GM23338 (cell line): ENCODE results near the gene CNPY4. TPM values are rescaled to one million over a fixed set of nuclear protein-coding genes. Genes with fewer than 3 reads are reported as not detected.

Experiments
- ATAC-seq: fragments of 200-7000 bp; cut with Tn5 transposase; 3 replicates; pipeline ENCODE4 v1.9.1; 2020
- DNase-seq: peaks from one replicate; pipeline ENCODE4 v3.0.0-alpha.2; 2015; ENCODE audit warnings: low spot score
- H2AFZ ChIP-seq: fragments of 200-600 bp; sonication (generic); 2 replicates; pipeline ENCODE4 v1.8.0; 2016; ENCODE audit warnings: antibody characterized with exemption, mild to moderate bottlenecking, moderate library complexity
- H3F3A ChIP-seq: fragments of 200-600 bp; sonication (generic); replicated peaks from 2 replicates; pipeline ENCODE4 v1.8.0; 2017; ENCODE audit warnings: antibody characterized with exemption, mixed run types, low read depth
- H3K27ac ChIP-seq: fragments of 200-600 bp; sonication (generic); 2 replicates; pipeline ENCODE4 v1.6.1; 2016; ENCODE audit warnings: low read depth
- H3K27me3 ChIP-seq: fragments of 200-600 bp; sonication (generic); 2 replicates; pipeline ENCODE4 v1.8.0; 2016; ENCODE audit warnings: mild to moderate bottlenecking, mixed run types, moderate library complexity; ENCODE audit not compliant: insufficient read depth
- H3K36me3 ChIP-seq: fragments of 200-600 bp; sonication (generic); 2 replicates; pipeline ENCODE4 v1.8.0; 2016; ENCODE audit warnings: mild to moderate bottlenecking; ENCODE audit not compliant: insufficient read depth
- H3K4me1 ChIP-seq: fragments of 200-600 bp; sonication (generic); 2 replicates; pipeline ENCODE4 v1.8.0; 2016; ENCODE audit warnings: mild to moderate bottlenecking, moderate library complexity; ENCODE audit not compliant: insufficient read depth
- H3K4me2 ChIP-seq: fragments of 200-600 bp; sonication (generic); 2 replicates; pipeline ENCODE4 v1.7.1; 2017; ENCODE audit warnings: mixed run types
- H3K4me3 ChIP-seq: fragments of 200-600 bp; sonication (generic); 2 replicates; pipeline ENCODE4 v1.6.1; 2016; ENCODE audit warnings: mixed run types
- H3K79me2 ChIP-seq: fragments of 200-600 bp; sonication (generic); replicated peaks from 2 replicates; pipeline ENCODE4 v1.8.0; 2017; ENCODE audit warnings: mild to moderate bottlenecking; ENCODE audit not compliant: insufficient read depth
- H3K9me2 ChIP-seq: fragments of 200-600 bp; sonication (generic); 2 replicates; pipeline ENCODE4 v1.8.0; 2017; ENCODE audit not compliant: insufficient read depth
- H4K20me1 ChIP-seq: fragments of 200-600 bp; sonication (generic); replicated peaks from 2 replicates; pipeline ENCODE4 v1.8.0; 2017; ENCODE audit warnings: mild to moderate bottlenecking; ENCODE audit not compliant: insufficient read depth
- H3K27ac Mint-ChIP-seq: 2 replicates; pipeline ENCODE4 v1.8.0; 2020; ENCODE audit warnings: inconsistent platforms, mild to moderate bottlenecking, moderate library complexity, mixed read lengths
- H3K27me3 Mint-ChIP-seq: 3 replicates; pipeline ENCODE4 v1.8.0; 2022; ENCODE audit warnings: low read depth, mild to moderate bottlenecking, moderate library complexity, mixed read lengths, inconsistent platforms; ENCODE audit not compliant: insufficient read depth, poor library complexity
- H3K36me3 Mint-ChIP-seq: 3 replicates; pipeline ENCODE4 v1.8.0; 2021; ENCODE audit warnings: low read depth, mild to moderate bottlenecking, inconsistent platforms, moderate library complexity, mixed read lengths
- H3K4me1 Mint-ChIP-seq: 3 replicates; pipeline ENCODE4 v1.8.0; 2020; ENCODE audit warnings: mild to moderate bottlenecking, inconsistent platforms, mixed read lengths
- H3K4me3 Mint-ChIP-seq: 3 replicates; pipeline ENCODE4 v1.8.0; 2021; ENCODE audit warnings: moderate library complexity, mild to moderate bottlenecking, inconsistent platforms, mixed read lengths
- H3K9me3 Mint-ChIP-seq: 3 replicates; pipeline ENCODE4 v1.8.0; 2020; ENCODE audit warnings: moderate library complexity, mild to moderate bottlenecking, inconsistent platforms, mixed read lengths
- CREB1 ChIP-seq: fragments of 250-450 bp; sonication (Bioruptor Pico); IDR thresholded peaks from 2 replicates; pipeline ENCODE4 v1.5.0; 2020; ENCODE audit warnings: low read depth, mild to moderate bottlenecking, moderate library complexity
- CTCF ChIP-seq, 2 experiments: fragments of 200-600 bp in 1 of 2; sonication (generic) in 1 of 2; conservative IDR thresholded peaks; 2 replicates each; pipeline versions ENCODE4 v1.5.1 to v1.6.1; 2016 to 2017; ENCODE audit warnings: antibody characterized with exemption in 2 of 2, low read depth in 2 of 2, mild to moderate bottlenecking in 2 of 2, moderate library complexity in 1 of 2
- ETS1 ChIP-seq: IDR thresholded peaks from 2 replicates; pipeline ENCODE4 v1.6.1; 2016; ENCODE audit warnings: antibody characterized with exemption
- EZH2 ChIP-seq: fragments of 200-600 bp; sonication (generic); IDR thresholded peaks from one replicate; pipeline ENCODE4 v1.8.0; 2017; ENCODE audit warnings: antibody characterized with exemption, mild to moderate bottlenecking, low read depth; ENCODE audit not compliant: unreplicated experiment
- JUNB ChIP-seq: IDR thresholded peaks from one replicate; pipeline ENCODE4 v1.6.1; 2016; ENCODE audit warnings: antibody characterized with exemption; ENCODE audit not compliant: unreplicated experiment
- NANOG ChIP-seq: IDR thresholded peaks from 2 replicates; pipeline ENCODE4 v1.6.1; 2016; ENCODE audit warnings: antibody characterized with exemption, borderline replicate concordance
- POLR2AphosphoS5 ChIP-seq: IDR thresholded peaks from 2 replicates; pipeline ENCODE4 v1.6.1; 2016; ENCODE audit warnings: antibody characterized with exemption, low read depth
- REST ChIP-seq: IDR thresholded peaks from one replicate; pipeline ENCODE4 v1.6.1; 2018; ENCODE audit warnings: antibody characterized with exemption; ENCODE audit not compliant: unreplicated experiment
- STAT1 ChIP-seq: IDR thresholded peaks from one replicate; pipeline ENCODE4 v1.6.1; 2016; ENCODE audit warnings: antibody characterized with exemption; ENCODE audit not compliant: unreplicated experiment
- ZNF114 ChIP-seq: fragments of 250-450 bp; sonication (Bioruptor Pico); IDR thresholded peaks from 2 replicates; pipeline ENCODE4 v1.5.0; 2020; ENCODE audit warnings: mild to moderate bottlenecking, moderate library complexity
- ZNF331 ChIP-seq: fragments of 250-450 bp; sonication (Bioruptor Pico); IDR thresholded peaks from 2 replicates; pipeline ENCODE4 v1.5.0; 2020; ENCODE audit warnings: low read depth, mild to moderate bottlenecking, moderate library complexity
- polyA plus RNA-seq: library from polyadenylated mRNA; unstranded; fragments of >200 nt; fragmentation: Nextera tagmentation; extraction: Ambion mirVana; gene quantifications from 2 replicates; pipeline ENCODE4 v1.2.1, GENCODE V29; 2016
- total RNA-seq: library from RNA; depleted of rRNA; stranded (reverse); fragments of >200 nt; shearing (Covaris generic); gene quantifications from 2 replicates; pipeline ENCODE4 v1.2.3, GENCODE V29; 2014

Gene CNPY4
- total and polyA plus RNA-seq, 2 experiments from 2014 or later: 10.7 to 12.0 TPM

GRCh38 chr7:100122067-100122466, 2.6 kb downstream of the CNPY4 start:
- Histone ChIP-seq H3K79me2 (peaks cover 13% of the 10 kb centered on the region), H3K4me1 (peaks cover 8% of the 10 kb centered on the region), H3K27me3 (no peaks in the 10 kb centered on the region), H3F3A (peaks cover 34% of the 10 kb centered on the region), H2AFZ (no peak overlapping the region), H3K4me2 (no peak overlapping the region), H3K36me3 (no peaks in the 10 kb centered on the region), H3K27ac (no peak overlapping the region), H3K9me2 (no peaks in the 10 kb centered on the region), H4K20me1 (no peaks in the 10 kb centered on the region; the same call in 1 of the 2 replicates), H3K4me3 (no peak overlapping the region)
- Mint-ChIP-seq H3K27me3 (peaks cover 23% of the 10 kb centered on the region), H3K27ac (no peak overlapping the region), H3K36me3 (peaks cover 16% of the 10 kb centered on the region; the same call in 2 of the 3 replicates), H3K9me3 (no peaks in the 10 kb centered on the region; the same call in 2 of the 3 replicates), H3K4me1 (peaks cover 8% of the 10 kb centered on the region; the same call in 2 of the 3 replicates), H3K4me3 (no peak overlapping the region)
- no peak for TF ChIP-seq ETS1
- no peak for TF ChIP-seq STAT1
- TF ChIP-seq JUNB: no peak
- TF ChIP-seq ZNF331: no peak
- TF ChIP-seq POLR2AphosphoS5: no peak
- no peak for DNase-seq
- ATAC-seq: no peak

- no peak overlapping the region for H3K4me2 ChIP-seq
- no peak for DNase-seq
- peaks cover 2% of the 10 kb centered on the region; the same call in 1 of the 2 replicates for H3K27me3 ChIP-seq
- no peaks in the 10 kb centered on the region for H3K9me2 ChIP-seq
- no peaks in the 10 kb centered on the region for H3K36me3 ChIP-seq
- H3K4me1 ChIP-seq: peaks cover 8% of the 10 kb centered on the region
- ATAC-seq: no peak
- Mint-ChIP-seq H3K27ac (no peak overlapping the region), H3K4me3 (no peak overlapping the region), H3K4me1 (peaks cover 8% of the 10 kb centered on the region; the same call in 2 of the 3 replicates), H3K36me3 (peaks cover 16% of the 10 kb centered on the region; the same call in 2 of the 3 replicates), H3K9me3 (no peaks in the 10 kb centered on the region; the same call in 2 of the 3 replicates), H3K27me3 (peaks cover 24% of the 10 kb centered on the region)
- no peak overlapping the region for H3K4me3 ChIP-seq
- no peaks in the 10 kb centered on the region; the same call in 1 of the 2 replicates for H4K20me1 ChIP-seq
- peaks cover 34% of the 10 kb centered on the region for H3F3A ChIP-seq
- H2AFZ ChIP-seq: no peak overlapping the region
- H3K27ac ChIP-seq: no peak overlapping the region
- peaks cover 13% of the 10 kb centered on the region for H3K79me2 ChIP-seq
- TF ChIP-seq REST: no peak
- TF ChIP-seq POLR2AphosphoS5: no peak
- no peak for TF ChIP-seq ZNF114 (CRISPR knock-in tag)
- no peak for TF ChIP-seq EZH2
- no peak for TF ChIP-seq CREB1
- no peak for TF ChIP-seq CTCF (conservative IDR thresholded peaks at IDR 0.05; ENCODE audit: low read depth in 2 of 2)
- TF ChIP-seq ETS1: no peak
- no peak for TF ChIP-seq NANOG
These were observed 3.1 kb downstream of the CNPY4 start for GRCh38 chr7:100122568-100122967.
